Measurements from ENCODE around the gene IMMP2L.

IMMP2L gene

GRCh38 chr7:111371437-111371836 lies 190.9 kb downstream of the IMMP2L start:
- DNase-seq (ENCODE audit: extremely low spot score) = no peak
- TF ChIP-seq FOXM1 (IDR thresholded peaks at IDR 0.05; ENCODE audit: borderline replicate concordance) (no peak), L3MBTL2 (conservative IDR thresholded peaks at IDR 0.05) (no peak), SUZ12 (IDR thresholded peaks at IDR 0.05) (no peak), ELF4 (IDR thresholded peaks at IDR 0.05) (no peak), HDGF (IDR thresholded peaks at IDR 0.05; ENCODE audit: borderline replicate concordance) (no peak), CTBP1 (IDR thresholded peaks at IDR 0.05; ENCODE audit: borderline replicate concordance) (no peak), SP1 (IDR thresholded peaks at IDR 0.05) (no peak), TARDBP (IDR thresholded peaks at IDR 0.05) (no peak), FOXA1 (IDR thresholded peaks at IDR 0.05) (no peak), ZNF384 (IDR thresholded peaks at IDR 0.05) (no peak), ARNT (IDR thresholded peaks at IDR 0.05) (no peak), BHLHE40 (IDR thresholded peaks at IDR 0.05; ENCODE audit: borderline replicate concordance) (no peak), FOXK2 (IDR thresholded peaks at IDR 0.05) (no peak)
- TF ChIP-seq, protein P1, sequence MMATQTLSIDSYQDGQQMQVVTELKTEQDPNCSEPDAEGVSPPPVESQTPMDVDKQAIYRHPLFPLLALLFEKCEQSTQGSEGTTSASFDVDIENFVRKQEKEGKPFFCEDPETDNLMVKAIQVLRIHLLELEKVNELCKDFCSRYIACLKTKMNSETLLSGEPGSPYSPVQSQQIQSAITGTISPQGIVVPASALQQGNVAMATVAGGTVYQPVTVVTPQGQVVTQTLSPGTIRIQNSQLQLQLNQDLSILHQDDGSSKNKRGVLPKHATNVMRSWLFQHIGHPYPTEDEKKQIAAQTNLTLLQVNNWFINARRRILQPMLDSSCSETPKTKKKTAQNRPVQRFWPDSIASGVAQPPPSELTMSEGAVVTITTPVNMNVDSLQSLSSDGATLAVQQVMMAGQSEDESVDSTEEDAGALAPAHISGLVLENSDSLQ (IDR thresholded peaks at IDR 0.05) = no peak
- CTCF ChIA-PET = no interaction called here
- POLR2A ChIA-PET = no interaction called here

GRCh38 chr7:111370002-111370401 lies 192.3 kb downstream of the IMMP2L start:
- POLR2A ChIA-PET = no interaction called here
- TF ChIP-seq LEF1 (IDR thresholded peaks at IDR 0.05; ENCODE audit: borderline replicate concordance) (no peak), FOXM1 (IDR thresholded peaks at IDR 0.05; ENCODE audit: borderline replicate concordance) (no peak), CTBP1 (IDR thresholded peaks at IDR 0.05; ENCODE audit: borderline replicate concordance) (no peak), SP1 (IDR thresholded peaks at IDR 0.05) (no peak), TARDBP (IDR thresholded peaks at IDR 0.05) (no peak), BHLHE40 (IDR thresholded peaks at IDR 0.05; ENCODE audit: borderline replicate concordance) (no peak), HDGF (IDR thresholded peaks at IDR 0.05; ENCODE audit: borderline replicate concordance) (no peak), FOXA1 (IDR thresholded peaks at IDR 0.05) (no peak), ZNF384 (IDR thresholded peaks at IDR 0.05) (no peak), L3MBTL2 (conservative IDR thresholded peaks at IDR 0.05) (no peak), ARNT (IDR thresholded peaks at IDR 0.05) (no peak)

GRCh38 chr7:111368381-111369065 lies 193.8 kb downstream of the IMMP2L start:
- ChIA-PET POLR2A (no interaction called here), CTCF (no interaction called here)
- no peak for DNase-seq (ENCODE audit: extremely low spot score)
- TF ChIP-seq CTBP1 (IDR thresholded peaks at IDR 0.05; ENCODE audit: borderline replicate concordance) = no peak
- no peak for TF ChIP-seq BHLHE40 (IDR thresholded peaks at IDR 0.05; ENCODE audit: borderline replicate concordance)
- TF ChIP-seq FOXK2 (IDR thresholded peaks at IDR 0.05) = no peak
- TF ChIP-seq, protein P1 (IDR thresholded peaks at IDR 0.05) = no peak
- TF ChIP-seq FOXA1 (IDR thresholded peaks at IDR 0.05) = no peak
- no peak for TF ChIP-seq TARDBP (IDR thresholded peaks at IDR 0.05)
- no peak for TF ChIP-seq NFRKB (IDR thresholded peaks at IDR 0.05)
- TF ChIP-seq FOXM1 (IDR thresholded peaks at IDR 0.05; ENCODE audit: borderline replicate concordance) = no peak
- TF ChIP-seq HDGF (IDR thresholded peaks at IDR 0.05; ENCODE audit: borderline replicate concordance) = no peak
- no peak for TF ChIP-seq LEF1 (IDR thresholded peaks at IDR 0.05; ENCODE audit: borderline replicate concordance)
- TF ChIP-seq ZNF384 (IDR thresholded peaks at IDR 0.05) = no peak
- TF ChIP-seq SP1 (IDR thresholded peaks at IDR 0.05) = no peak
- no peak for TF ChIP-seq SUZ12 (IDR thresholded peaks at IDR 0.05)
- TF ChIP-seq L3MBTL2 (conservative IDR thresholded peaks at IDR 0.05) = no peak
- no peak for TF ChIP-seq ARNT (IDR thresholded peaks at IDR 0.05)
- no peak for TF ChIP-seq ELF4 (IDR thresholded peaks at IDR 0.05)

More at GRCh38 chr7:111370002-111370401, 192.3 kb downstream of the IMMP2L start:
- DNase-seq (ENCODE audit: extremely low spot score) = no peak
- CTCF ChIA-PET = no interaction called here

DNA sequence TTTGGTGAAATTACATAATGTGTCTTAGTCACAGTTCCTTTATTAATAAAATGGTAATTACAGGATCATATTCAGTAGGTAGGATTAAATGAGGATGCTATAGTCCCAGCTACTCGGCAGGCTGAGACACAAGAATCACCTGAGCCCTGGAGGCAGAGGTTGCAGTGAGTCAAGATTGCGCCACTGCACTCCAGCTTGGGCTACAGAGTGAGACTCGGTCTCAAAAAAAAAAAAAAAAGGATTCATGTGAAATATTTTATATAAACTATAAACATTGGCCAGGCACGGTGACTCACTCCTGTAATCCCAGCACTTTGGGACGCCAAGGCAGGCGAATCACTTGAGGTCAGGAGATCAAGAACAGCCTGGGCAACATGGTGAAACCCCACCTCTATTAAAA lies 197.9 kb downstream of the IMMP2L start:
- TF ChIP-seq NFRKB (IDR thresholded peaks at IDR 0.05) (no peak), SUZ12 (IDR thresholded peaks at IDR 0.05) (no peak), ZNF384 (IDR thresholded peaks at IDR 0.05) (no peak), TARDBP (IDR thresholded peaks at IDR 0.05) (no peak), FOXK2 (IDR thresholded peaks at IDR 0.05) (no peak), ELF4 (IDR thresholded peaks at IDR 0.05) (no peak), LEF1 (IDR thresholded peaks at IDR 0.05; ENCODE audit: borderline replicate concordance) (no peak), ARNT (IDR thresholded peaks at IDR 0.05) (no peak), L3MBTL2 (conservative IDR thresholded peaks at IDR 0.05) (no peak), HDGF (IDR thresholded peaks at IDR 0.05; ENCODE audit: borderline replicate concordance) (no peak), CTBP1 (IDR thresholded peaks at IDR 0.05; ENCODE audit: borderline replicate concordance) (no peak), FOXA1 (IDR thresholded peaks at IDR 0.05) (no peak), BHLHE40 (IDR thresholded peaks at IDR 0.05; ENCODE audit: borderline replicate concordance) (no peak)
- TF ChIP-seq, protein P1 (IDR thresholded peaks at IDR 0.05) = no peak
- CTCF ChIA-PET = no interaction called here
- POLR2A ChIA-PET = no interaction called here
- no peak for DNase-seq (ENCODE audit: extremely low spot score)

- ChIA-PET POLR2A (no interaction called here), CTCF (no interaction called here)
- no peak for TF ChIP-seq TARDBP (IDR thresholded peaks at IDR 0.05)
- TF ChIP-seq LEF1 (IDR thresholded peaks at IDR 0.05; ENCODE audit: borderline replicate concordance) = no peak
- no peak for TF ChIP-seq ZNF384 (IDR thresholded peaks at IDR 0.05)
- TF ChIP-seq BHLHE40 (IDR thresholded peaks at IDR 0.05; ENCODE audit: borderline replicate concordance) = no peak
- TF ChIP-seq L3MBTL2 (conservative IDR thresholded peaks at IDR 0.05) = no peak
- no peak for TF ChIP-seq ELF4 (IDR thresholded peaks at IDR 0.05)
- no peak for TF ChIP-seq SUZ12 (IDR thresholded peaks at IDR 0.05)
- no peak for TF ChIP-seq ARNT (IDR thresholded peaks at IDR 0.05)
- no peak for TF ChIP-seq SP1 (IDR thresholded peaks at IDR 0.05)
- TF ChIP-seq CTBP1 (IDR thresholded peaks at IDR 0.05; ENCODE audit: borderline replicate concordance) = no peak
- no peak for TF ChIP-seq FOXK2 (IDR thresholded peaks at IDR 0.05)
- TF ChIP-seq FOXA1 (IDR thresholded peaks at IDR 0.05) = no peak
- no peak for TF ChIP-seq FOXM1 (IDR thresholded peaks at IDR 0.05; ENCODE audit: borderline replicate concordance)
- TF ChIP-seq, protein P1 (IDR thresholded peaks at IDR 0.05) = no peak
- no peak for TF ChIP-seq NFRKB (IDR thresholded peaks at IDR 0.05)
- TF ChIP-seq HDGF (IDR thresholded peaks at IDR 0.05; ENCODE audit: borderline replicate concordance) = no peak
- DNase-seq (ENCODE audit: extremely low spot score) = no peak
Measured at GRCh38 chr7:111363099-111363498, 199.2 kb downstream of the IMMP2L start.
